HEK293 (cell line): ENCODE results near the gene ZNF18.

ENCODE experiments used
- CTCF ChIP-seq: fragments of 450-650 bp; formaldehyde crosslinking; IDR thresholded peaks from 2 replicates; pipeline ENCODE4 v1.5.1; 2016; ENCODE audit warnings: missing biosample characterization, missing genetic modification characterization
- HOXC10 ChIP-seq: sonication (generic); formaldehyde crosslinking; IDR thresholded peaks from 2 replicates; pipeline ENCODE4 v1.8.1; 2023; ENCODE audit warnings: mild to moderate bottlenecking, missing genetic modification reagents
- KLF16 ChIP-seq: fragments of 450-650 bp; formaldehyde crosslinking; IDR thresholded peaks from 2 replicates; pipeline ENCODE4 v1.5.1; 2017; ENCODE audit warnings: missing biosample characterization, missing genetic modification characterization
- SP3 ChIP-seq: fragments of 450-650 bp; formaldehyde crosslinking; IDR thresholded peaks from 2 replicates; pipeline ENCODE4 v1.5.1; 2016; ENCODE audit warnings: missing biosample characterization, missing genetic modification characterization
- TCF7L2 ChIP-seq: IDR thresholded peaks from 2 replicates; pipeline ENCODE4 v1.6.1; 2011; ENCODE audit warnings: low read depth, mild to moderate bottlenecking, inconsistent platforms, low read length, moderate library complexity, borderline replicate concordance
- YY1 ChIP-seq: fragments of 450-650 bp; formaldehyde crosslinking; IDR thresholded peaks from 2 replicates; pipeline ENCODE4 v1.5.1; 2018; ENCODE audit warnings: missing biosample characterization, missing genetic modification characterization
- ZNF114 ChIP-seq: fragments of 450-650 bp; formaldehyde crosslinking; IDR thresholded peaks from 2 replicates; pipeline ENCODE4 v1.5.0; 2017; ENCODE audit warnings: missing biosample characterization, missing genetic modification characterization
- ZNF280D ChIP-seq: fragments of 450-650 bp; formaldehyde crosslinking; IDR thresholded peaks from 2 replicates; pipeline ENCODE4 v1.5.1; 2016; ENCODE audit warnings: missing biosample characterization, missing genetic modification characterization
- ZNF701 ChIP-seq: fragments of 450-650 bp; formaldehyde crosslinking; IDR thresholded peaks from 2 replicates; pipeline ENCODE4 v1.5.1; 2016; ENCODE audit warnings: missing biosample characterization, missing genetic modification characterization
- ZNF747 ChIP-seq: fragments of 450-650 bp; formaldehyde crosslinking; IDR thresholded peaks from 2 replicates; pipeline ENCODE4 v1.5.1; 2016; ENCODE audit warnings: missing biosample characterization, missing genetic modification characterization
- TF ChIP-seq, protein P1 (sequence below): sonication (generic); formaldehyde crosslinking; IDR thresholded peaks from 2 replicates; pipeline ENCODE4 v1.8.1; 2022; ENCODE audit warnings: mild to moderate bottlenecking, moderate library complexity, missing genetic modification reagents

DNA sequence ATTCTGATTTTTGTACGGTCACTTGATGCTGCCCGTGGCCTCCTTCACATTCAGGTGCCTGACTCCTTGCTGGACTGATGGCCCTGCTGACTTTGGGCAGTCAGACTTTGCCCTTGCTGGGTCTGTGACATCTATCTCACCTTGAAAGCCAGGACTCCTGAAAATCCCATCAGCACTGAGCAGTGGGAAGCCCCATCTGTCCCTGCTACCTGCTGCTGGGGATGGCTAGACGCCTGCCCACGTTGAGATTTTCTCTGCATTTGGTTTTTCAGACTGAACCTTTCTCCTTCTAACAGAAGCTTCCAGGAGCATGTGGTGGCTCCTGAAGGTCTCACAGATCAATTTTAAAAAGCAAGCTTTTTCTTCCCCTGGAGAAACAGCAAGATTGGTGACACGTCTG lies 10.2 kb upstream of the ZNF18 start:
- TF ChIP-seq CTCF (no peak), SP3 (no peak), ZNF701 (tag by site-specific recombination) (no peak), KLF16 (tag by site-specific recombination) (no peak), TCF7L2 (no peak), HOXC10 (CRISPR knock-in tag) (no peak), YY1 (tag by site-specific recombination) (no peak), ZNF747 (tag by site-specific recombination) (no peak), ZNF280D (no peak), ZNF114 (tag by site-specific recombination) (no peak)
- TF ChIP-seq, protein P1, sequence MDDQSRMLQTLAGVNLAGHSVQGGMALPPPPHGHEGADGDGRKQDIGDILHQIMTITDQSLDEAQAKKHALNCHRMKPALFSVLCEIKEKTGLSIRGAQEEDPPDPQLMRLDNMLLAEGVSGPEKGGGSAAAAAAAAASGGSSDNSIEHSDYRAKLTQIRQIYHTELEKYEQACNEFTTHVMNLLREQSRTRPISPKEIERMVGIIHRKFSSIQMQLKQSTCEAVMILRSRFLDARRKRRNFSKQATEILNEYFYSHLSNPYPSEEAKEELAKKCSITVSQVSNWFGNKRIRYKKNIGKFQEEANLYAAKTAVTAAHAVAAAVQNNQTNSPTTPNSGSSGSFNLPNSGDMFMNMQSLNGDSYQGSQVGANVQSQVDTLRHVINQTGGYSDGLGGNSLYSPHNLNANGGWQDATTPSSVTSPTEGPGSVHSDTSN (CRISPR knock-in tag): no peak
